ENCODE data around the gene SPAG4.

SPAG4 gene

GRCh38 chr20:35648836-35649235, 33.2 kb downstream of the SPAG4 start:
- ChIA-PET POLR2A (no interaction called here), CTCF (no interaction called here)
- DNase-seq (ENCODE audit: extremely low spot score), result no peak
- TF ChIP-seq ZNF384 (IDR thresholded peaks at IDR 0.05), result no peak
- no peak for TF ChIP-seq BHLHE40 (IDR thresholded peaks at IDR 0.05; ENCODE audit: borderline replicate concordance)
- no peak for TF ChIP-seq LEF1 (IDR thresholded peaks at IDR 0.05; ENCODE audit: borderline replicate concordance)
- no peak for TF ChIP-seq FOXK2 (IDR thresholded peaks at IDR 0.05)
- no peak for TF ChIP-seq HDGF (IDR thresholded peaks at IDR 0.05; ENCODE audit: borderline replicate concordance)
- TF ChIP-seq FOXA1 (IDR thresholded peaks at IDR 0.05), result no peak
- no peak for TF ChIP-seq L3MBTL2 (conservative IDR thresholded peaks at IDR 0.05)
- TF ChIP-seq ELF4 (IDR thresholded peaks at IDR 0.05), result no peak
- no peak for TF ChIP-seq FOXM1 (IDR thresholded peaks at IDR 0.05; ENCODE audit: borderline replicate concordance)
- TF ChIP-seq, protein P1, sequence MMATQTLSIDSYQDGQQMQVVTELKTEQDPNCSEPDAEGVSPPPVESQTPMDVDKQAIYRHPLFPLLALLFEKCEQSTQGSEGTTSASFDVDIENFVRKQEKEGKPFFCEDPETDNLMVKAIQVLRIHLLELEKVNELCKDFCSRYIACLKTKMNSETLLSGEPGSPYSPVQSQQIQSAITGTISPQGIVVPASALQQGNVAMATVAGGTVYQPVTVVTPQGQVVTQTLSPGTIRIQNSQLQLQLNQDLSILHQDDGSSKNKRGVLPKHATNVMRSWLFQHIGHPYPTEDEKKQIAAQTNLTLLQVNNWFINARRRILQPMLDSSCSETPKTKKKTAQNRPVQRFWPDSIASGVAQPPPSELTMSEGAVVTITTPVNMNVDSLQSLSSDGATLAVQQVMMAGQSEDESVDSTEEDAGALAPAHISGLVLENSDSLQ (IDR thresholded peaks at IDR 0.05), result no peak
- TF ChIP-seq SUZ12 (IDR thresholded peaks at IDR 0.05), result no peak
- TF ChIP-seq NFRKB (IDR thresholded peaks at IDR 0.05), result no peak

- TF ChIP-seq FOXK2 (IDR thresholded peaks at IDR 0.05) (no peak), CTBP1 (IDR thresholded peaks at IDR 0.05; ENCODE audit: borderline replicate concordance) (no peak), BHLHE40 (IDR thresholded peaks at IDR 0.05; ENCODE audit: borderline replicate concordance) (no peak), SP1 (IDR thresholded peaks at IDR 0.05) (no peak)
- CTCF ChIA-PET, result no interaction called here
- no peak for DNase-seq (ENCODE audit: extremely low spot score)
- POLR2A ChIA-PET, result no interaction called here
These were observed 35.0 kb downstream of the SPAG4 start for GRCh38 chr20:35650632-35651031.

DNA sequence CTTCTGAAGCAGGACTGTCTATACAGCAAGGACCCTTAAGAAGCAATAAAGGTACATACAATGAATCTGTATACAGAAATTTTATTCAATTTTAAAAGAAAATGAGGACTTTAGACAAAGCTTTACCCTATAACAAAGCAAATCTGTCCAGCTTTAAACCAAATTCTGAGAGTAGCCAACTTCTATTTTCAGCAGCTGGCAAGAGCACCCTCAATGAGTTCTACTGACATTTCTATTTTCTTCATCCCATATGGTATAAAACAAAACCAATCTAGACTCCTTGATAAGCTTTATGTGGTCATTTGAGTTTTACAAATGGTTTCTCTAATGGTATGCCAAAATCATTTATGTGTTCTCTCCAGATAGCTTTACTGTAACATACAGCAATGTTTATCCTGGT, 36.3 kb downstream of the SPAG4 start:
- POLR2A ChIA-PET, result interaction anchor here (1.0 to 1.7 kb wide), 3 partner anchors 12 to 90 kb away, joined by 3 to 7 read pairs (median 7); partner anchors contain the start of genes CPNE1, RBM12 and RBM39
- no peak for DNase-seq (ENCODE audit: extremely low spot score)
- CTCF ChIA-PET, result interaction anchor here (0.9 kb wide), 1 partner anchor 33 kb away, joined by 3 read pairs; no protein-coding TSS in a partner anchor
- no peak for TF ChIP-seq HDGF (IDR thresholded peaks at IDR 0.05; ENCODE audit: borderline replicate concordance)
- no peak for TF ChIP-seq BHLHE40 (IDR thresholded peaks at IDR 0.05; ENCODE audit: borderline replicate concordance)
- TF ChIP-seq TARDBP (IDR thresholded peaks at IDR 0.05), result no peak
- TF ChIP-seq L3MBTL2 (conservative IDR thresholded peaks at IDR 0.05), result no peak
- no peak for TF ChIP-seq ZNF384 (IDR thresholded peaks at IDR 0.05)

DNA sequence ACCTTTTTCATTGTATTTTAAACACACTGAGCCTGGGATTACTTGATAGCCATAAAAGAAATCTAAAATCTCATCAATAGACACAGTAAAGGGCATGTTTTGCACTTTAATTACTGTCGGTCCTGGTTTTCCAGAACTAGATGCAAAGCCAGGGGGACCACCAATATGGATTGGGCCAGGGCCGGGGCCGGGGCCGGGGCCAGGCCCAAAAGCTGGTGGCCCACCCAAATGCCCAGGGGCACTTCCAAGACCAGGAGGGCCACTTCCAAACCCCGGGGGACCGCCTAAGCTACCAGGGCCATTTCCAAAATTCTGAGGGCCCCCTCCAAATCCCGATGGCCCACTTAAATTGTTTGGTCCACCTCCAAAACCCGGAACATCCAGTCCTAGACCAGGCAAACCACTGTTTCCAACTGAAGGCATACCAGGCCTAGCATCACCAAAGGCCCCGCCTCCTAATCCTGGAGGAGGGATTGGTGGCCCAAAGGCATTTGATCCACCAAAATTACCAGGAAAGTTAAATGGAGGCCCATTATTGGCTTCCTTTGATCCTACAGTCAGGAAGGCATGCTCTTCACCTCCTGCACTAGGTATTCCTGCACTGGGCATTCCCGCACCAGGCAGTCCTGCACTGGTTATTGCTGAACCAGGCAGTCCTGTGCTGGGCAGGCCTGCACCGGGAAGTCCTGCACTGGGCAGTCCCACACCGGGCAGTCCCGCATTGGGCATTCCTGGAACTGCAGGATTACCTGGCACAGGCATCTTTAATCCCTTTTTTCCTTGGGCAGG, 37.2 kb downstream of the SPAG4 start:
- DNase-seq (ENCODE audit: extremely low spot score), result no peak
- CTCF ChIA-PET, result no interaction called here
- TF ChIP-seq SUZ12 (IDR thresholded peaks at IDR 0.05) (no peak), L3MBTL2 (conservative IDR thresholded peaks at IDR 0.05) (no peak), FOXK2 (IDR thresholded peaks at IDR 0.05) (no peak), BHLHE40 (IDR thresholded peaks at IDR 0.05; ENCODE audit: borderline replicate concordance) (no peak), NFRKB (IDR thresholded peaks at IDR 0.05) (no peak), TARDBP (IDR thresholded peaks at IDR 0.05) (no peak), CTBP1 (IDR thresholded peaks at IDR 0.05; ENCODE audit: borderline replicate concordance) (no peak), FOXM1 (IDR thresholded peaks at IDR 0.05; ENCODE audit: borderline replicate concordance) (no peak), ZNF384 (IDR thresholded peaks at IDR 0.05) (no peak), ARNT (IDR thresholded peaks at IDR 0.05) (no peak), ELF4 (IDR thresholded peaks at IDR 0.05) (no peak), SP1 (IDR thresholded peaks at IDR 0.05) (no peak), FOXA1 (IDR thresholded peaks at IDR 0.05) (no peak)
- POLR2A ChIA-PET, result interaction anchor here (1.0 to 1.7 kb wide), 3 partner anchors 11 to 89 kb away, joined by 3 to 7 read pairs (median 7); partner anchors contain the start of genes CPNE1, RBM12 and RBM39

DNA sequence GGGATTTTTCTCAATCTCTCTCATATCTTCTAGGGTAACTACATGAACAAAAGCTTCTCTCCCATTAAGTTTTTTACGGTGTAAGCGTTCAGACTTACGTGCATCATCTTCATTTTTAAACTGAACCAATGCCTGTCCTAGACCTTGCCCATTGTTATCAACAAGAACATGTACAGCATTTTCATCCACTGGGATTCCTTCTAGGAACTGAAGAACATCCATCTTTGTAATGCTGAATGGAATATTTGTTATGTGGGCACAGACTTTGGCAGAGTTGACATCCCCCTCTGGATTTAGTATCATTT, 37.8 kb downstream of the SPAG4 start:
- TF ChIP-seq CTBP1 (IDR thresholded peaks at IDR 0.05; ENCODE audit: borderline replicate concordance), result no peak
- no peak for TF ChIP-seq SUZ12 (IDR thresholded peaks at IDR 0.05)
- TF ChIP-seq LEF1 (IDR thresholded peaks at IDR 0.05; ENCODE audit: borderline replicate concordance), result no peak
- TF ChIP-seq HDGF (IDR thresholded peaks at IDR 0.05; ENCODE audit: borderline replicate concordance), result no peak
- TF ChIP-seq ZNF384 (IDR thresholded peaks at IDR 0.05), result no peak
- TF ChIP-seq ARNT (IDR thresholded peaks at IDR 0.05), result no peak
- TF ChIP-seq BHLHE40 (IDR thresholded peaks at IDR 0.05; ENCODE audit: borderline replicate concordance), result no peak
- TF ChIP-seq ELF4 (IDR thresholded peaks at IDR 0.05), result no peak
- no peak for TF ChIP-seq FOXK2 (IDR thresholded peaks at IDR 0.05)
- TF ChIP-seq SP1 (IDR thresholded peaks at IDR 0.05), result no peak
- TF ChIP-seq, protein P1 (IDR thresholded peaks at IDR 0.05), result no peak
- TF ChIP-seq L3MBTL2 (conservative IDR thresholded peaks at IDR 0.05), result no peak
- TF ChIP-seq FOXA1 (IDR thresholded peaks at IDR 0.05), result no peak
- no peak for TF ChIP-seq FOXM1 (IDR thresholded peaks at IDR 0.05; ENCODE audit: borderline replicate concordance)
- TF ChIP-seq TARDBP (IDR thresholded peaks at IDR 0.05), result no peak
- TF ChIP-seq NFRKB (IDR thresholded peaks at IDR 0.05), result no peak
- CTCF ChIA-PET, result no interaction called here
- DNase-seq (ENCODE audit: extremely low spot score), result no peak
- POLR2A ChIA-PET, result interaction anchor here (3.1 kb wide), 1 partner anchor 11 kb away, joined by 12 read pairs; the partner anchor contains the start of genes CPNE1 and RBM12

DNA sequence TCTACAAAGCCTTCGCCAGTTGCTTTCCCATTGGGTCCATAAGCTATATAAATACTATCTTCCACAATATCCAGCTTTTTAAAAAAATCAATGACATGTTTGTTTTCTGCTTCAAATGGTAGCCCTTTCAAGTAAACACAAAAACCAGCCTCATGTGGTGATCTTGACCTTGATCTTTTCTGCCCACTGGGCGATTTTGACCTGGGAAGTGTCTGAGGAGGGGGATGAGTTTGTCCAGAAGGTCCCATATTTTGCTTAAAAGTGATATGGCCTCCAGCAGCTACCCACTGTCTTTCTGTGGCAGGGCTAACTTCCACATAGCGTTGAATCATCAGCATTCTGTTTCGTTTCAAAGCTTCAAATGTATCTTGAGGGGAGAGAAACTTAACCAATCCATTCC, 38.3 kb downstream of the SPAG4 start:
- CTCF ChIA-PET, result no interaction called here
- DNase-seq (ENCODE audit: extremely low spot score), result no peak
- TF ChIP-seq SP1 (IDR thresholded peaks at IDR 0.05) (no peak), FOXM1 (IDR thresholded peaks at IDR 0.05; ENCODE audit: borderline replicate concordance) (no peak), L3MBTL2 (conservative IDR thresholded peaks at IDR 0.05) (no peak), CTBP1 (IDR thresholded peaks at IDR 0.05; ENCODE audit: borderline replicate concordance) (no peak)
- POLR2A ChIA-PET, result interaction anchor here (3.1 kb wide), 1 partner anchor 11 kb away, joined by 12 read pairs; the partner anchor contains the start of genes CPNE1 and RBM12

- DNase-seq (ENCODE audit: extremely low spot score), result no peak
- ChIA-PET POLR2A (interaction anchor here (3.1 kb wide), 1 partner anchor 10 kb away, joined by 12 read pairs; the partner anchor contains the start of genes CPNE1 and RBM12), CTCF (no interaction called here)
- no peak for TF ChIP-seq FOXA1 (IDR thresholded peaks at IDR 0.05)
- no peak for TF ChIP-seq CTBP1 (IDR thresholded peaks at IDR 0.05; ENCODE audit: borderline replicate concordance)
- TF ChIP-seq ARNT (IDR thresholded peaks at IDR 0.05), result no peak
- TF ChIP-seq LEF1 (IDR thresholded peaks at IDR 0.05; ENCODE audit: borderline replicate concordance), result no peak
- no peak for TF ChIP-seq ELF4 (IDR thresholded peaks at IDR 0.05)
- TF ChIP-seq FOXK2 (IDR thresholded peaks at IDR 0.05), result no peak
- TF ChIP-seq SUZ12 (IDR thresholded peaks at IDR 0.05), result no peak
- TF ChIP-seq NFRKB (IDR thresholded peaks at IDR 0.05), result no peak
- no peak for TF ChIP-seq FOXM1 (IDR thresholded peaks at IDR 0.05; ENCODE audit: borderline replicate concordance)
- no peak for TF ChIP-seq BHLHE40 (IDR thresholded peaks at IDR 0.05; ENCODE audit: borderline replicate concordance)
- no peak for TF ChIP-seq TARDBP (IDR thresholded peaks at IDR 0.05)
These were observed 38.8 kb downstream of the SPAG4 start for GRCh38 chr20:35654415-35654814.
